Measurements from ENCODE around the gene PHLDB1.
"Not testable (repeated sequence)": the region's sequence is repeated elsewhere in the genome, so short reads cannot be mapped to it uniquely, and the experiment has no call there.

PHLDB1 gene

DNA sequence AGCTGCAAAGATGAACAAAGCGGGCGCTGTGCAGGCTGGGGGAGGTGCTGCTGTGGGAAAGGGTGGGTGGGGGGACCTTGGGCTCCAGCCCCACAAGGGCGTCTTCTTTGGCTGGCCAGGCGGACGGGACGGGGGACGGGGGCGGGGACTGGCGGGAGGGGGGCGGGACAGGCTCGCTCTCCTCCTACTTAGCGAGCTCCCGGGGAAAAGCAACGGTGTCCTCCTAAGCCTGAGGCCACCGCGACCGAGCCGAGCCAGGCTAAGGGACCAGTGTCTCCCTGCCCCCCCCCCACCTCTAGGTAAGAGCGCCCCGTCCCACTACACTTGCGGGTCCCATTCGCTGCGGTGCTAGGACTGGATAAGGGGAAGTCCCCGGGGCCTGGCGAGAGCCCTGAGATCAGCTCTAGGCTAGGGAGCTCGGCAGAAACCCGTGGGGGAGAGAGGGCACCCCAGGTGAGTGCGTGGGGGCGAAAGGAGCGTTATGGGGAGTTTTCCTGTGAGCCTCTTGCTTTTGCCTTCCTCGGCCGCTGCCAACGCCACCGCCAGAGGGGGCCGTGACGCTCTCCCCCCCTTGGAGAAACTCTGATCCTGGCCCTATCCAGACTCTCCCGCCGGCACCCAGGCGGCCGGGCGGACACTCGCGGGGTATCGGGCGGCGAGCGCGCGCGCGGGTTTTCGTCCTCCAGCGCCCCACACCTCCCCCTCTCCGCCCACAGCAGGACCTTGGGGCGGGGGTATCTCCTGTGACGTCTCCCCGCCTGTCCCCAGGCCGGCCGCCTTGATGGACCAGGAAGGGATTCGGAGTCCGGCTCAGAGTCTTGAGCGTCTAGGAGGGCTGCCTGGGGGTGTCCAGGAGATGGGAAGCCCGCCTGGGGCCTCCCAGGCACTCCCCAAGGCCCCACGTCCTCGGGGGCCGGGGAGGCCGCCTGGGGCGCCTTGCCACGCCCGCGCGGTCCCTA is at the start of gene PHLDB1:
TSS of gene PHLDB1 (plus strand) at position 215 of the 959 bp plus-strand sequence. CDS start 6,222 bp downstream, outside the sequence.
- in situ Hi-C loops (cut with MboI; ENCODE audit: low sequenced_read_pairs) = no loop called here

DNA sequence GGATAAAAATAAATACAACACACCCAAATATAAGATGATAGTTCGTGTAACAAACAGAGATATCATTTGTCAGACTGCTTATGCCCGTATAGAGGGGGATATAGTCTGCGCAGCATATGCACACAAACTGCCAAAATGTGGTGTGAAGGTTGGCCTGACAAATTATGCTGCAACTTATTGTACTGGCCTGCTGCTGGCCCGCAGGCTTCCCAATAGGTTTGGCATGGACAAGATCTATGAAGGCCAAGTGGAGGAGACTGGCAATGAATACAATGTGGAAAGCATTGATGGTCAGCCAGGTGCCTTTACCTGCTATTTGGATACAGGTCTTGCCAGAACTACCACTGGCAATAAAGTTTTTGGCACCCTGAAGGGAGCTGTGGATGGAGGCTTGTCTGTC is 46.6 kb upstream of the PHLDB1 start:
- in situ Hi-C loops (cut with MboI; ENCODE audit: low sequenced_read_pairs) = no loop called here

DNA sequence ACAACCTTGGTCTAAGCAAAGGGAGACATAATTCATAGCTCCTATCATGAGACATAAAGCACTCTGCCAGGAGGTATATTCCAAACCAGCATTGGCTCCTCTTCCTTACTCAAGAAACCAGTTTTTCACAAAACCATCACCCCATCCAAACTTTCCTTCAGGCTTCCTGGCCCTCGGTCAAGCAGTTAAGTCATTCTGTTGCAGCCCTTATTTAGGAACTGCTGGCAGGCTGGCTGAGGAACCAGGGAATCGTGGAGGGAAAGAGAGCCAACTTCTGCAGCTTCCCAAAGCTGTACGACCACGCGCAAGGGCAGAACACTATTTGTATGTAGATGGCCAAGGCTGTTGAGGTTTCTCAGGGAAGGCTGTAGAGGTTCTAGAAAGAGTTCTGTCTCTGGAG is 42.4 kb upstream of the PHLDB1 start:
- in situ Hi-C loops (cut with MboI; ENCODE audit: low sequenced_read_pairs) = no loop called here

DNA sequence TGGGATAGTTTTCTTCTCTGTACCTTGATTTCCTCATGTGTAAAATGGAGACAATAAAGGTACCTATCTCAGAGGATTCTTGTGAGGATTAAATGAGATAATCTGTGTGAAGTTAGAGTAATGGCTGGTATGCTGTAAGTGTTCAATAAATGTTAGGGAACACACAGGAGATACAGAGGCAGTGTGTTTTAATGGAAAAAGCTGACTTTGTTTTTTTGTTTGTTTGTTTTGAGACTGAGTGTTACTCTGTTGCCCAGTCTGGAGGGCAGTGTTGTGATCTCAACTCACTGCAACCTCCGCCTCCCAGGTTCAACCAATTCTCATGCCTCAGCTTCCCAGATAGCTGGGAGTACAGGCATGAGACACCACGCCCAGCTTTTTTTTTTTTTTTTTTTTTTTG is 37.7 kb upstream of the PHLDB1 start:
- in situ Hi-C loops (cut with MboI; ENCODE audit: low sequenced_read_pairs) = no loop called here

DNA sequence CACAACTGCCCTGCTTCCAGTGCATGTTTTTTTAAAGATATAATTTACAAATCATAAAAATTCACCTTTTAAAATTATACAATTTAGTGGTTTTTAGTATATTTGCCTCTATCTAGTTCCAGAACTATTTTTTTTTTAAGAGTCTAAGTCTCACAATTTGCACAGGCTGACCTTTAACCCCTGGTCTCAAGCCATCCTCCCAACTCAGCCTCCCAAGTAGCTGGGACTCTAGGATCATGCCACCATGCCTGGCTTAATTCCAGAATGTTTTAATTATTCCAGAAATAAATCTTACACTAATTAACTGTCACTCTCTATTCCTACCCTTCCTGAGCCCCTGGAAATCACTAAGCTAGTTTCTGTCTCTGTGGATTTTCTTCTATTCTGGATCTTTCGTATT is 36.6 kb upstream of the PHLDB1 start:
- in situ Hi-C loops (cut with MboI; ENCODE audit: low sequenced_read_pairs) = no loop called here

DNA sequence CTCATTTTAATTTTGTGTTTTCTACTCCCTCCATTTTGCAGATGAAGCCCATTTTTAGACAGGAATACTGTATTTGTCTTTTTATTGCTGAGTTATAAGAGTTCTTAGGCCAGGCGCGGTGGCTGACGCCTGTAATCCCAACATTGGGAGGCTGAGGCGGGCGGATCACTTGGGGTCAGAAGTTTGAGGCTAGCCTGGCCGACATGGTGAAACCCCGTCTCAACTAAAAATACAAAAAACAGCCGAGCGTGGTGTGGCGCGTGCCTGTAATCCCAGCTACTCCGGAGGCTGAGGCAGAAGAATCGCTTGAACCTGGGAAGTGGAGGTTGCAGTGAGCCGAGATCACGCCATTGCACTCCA is 35.7 kb upstream of the PHLDB1 start:
- in situ Hi-C loops (cut with MboI; ENCODE audit: low sequenced_read_pairs) = not testable (repeated sequence)

DNA sequence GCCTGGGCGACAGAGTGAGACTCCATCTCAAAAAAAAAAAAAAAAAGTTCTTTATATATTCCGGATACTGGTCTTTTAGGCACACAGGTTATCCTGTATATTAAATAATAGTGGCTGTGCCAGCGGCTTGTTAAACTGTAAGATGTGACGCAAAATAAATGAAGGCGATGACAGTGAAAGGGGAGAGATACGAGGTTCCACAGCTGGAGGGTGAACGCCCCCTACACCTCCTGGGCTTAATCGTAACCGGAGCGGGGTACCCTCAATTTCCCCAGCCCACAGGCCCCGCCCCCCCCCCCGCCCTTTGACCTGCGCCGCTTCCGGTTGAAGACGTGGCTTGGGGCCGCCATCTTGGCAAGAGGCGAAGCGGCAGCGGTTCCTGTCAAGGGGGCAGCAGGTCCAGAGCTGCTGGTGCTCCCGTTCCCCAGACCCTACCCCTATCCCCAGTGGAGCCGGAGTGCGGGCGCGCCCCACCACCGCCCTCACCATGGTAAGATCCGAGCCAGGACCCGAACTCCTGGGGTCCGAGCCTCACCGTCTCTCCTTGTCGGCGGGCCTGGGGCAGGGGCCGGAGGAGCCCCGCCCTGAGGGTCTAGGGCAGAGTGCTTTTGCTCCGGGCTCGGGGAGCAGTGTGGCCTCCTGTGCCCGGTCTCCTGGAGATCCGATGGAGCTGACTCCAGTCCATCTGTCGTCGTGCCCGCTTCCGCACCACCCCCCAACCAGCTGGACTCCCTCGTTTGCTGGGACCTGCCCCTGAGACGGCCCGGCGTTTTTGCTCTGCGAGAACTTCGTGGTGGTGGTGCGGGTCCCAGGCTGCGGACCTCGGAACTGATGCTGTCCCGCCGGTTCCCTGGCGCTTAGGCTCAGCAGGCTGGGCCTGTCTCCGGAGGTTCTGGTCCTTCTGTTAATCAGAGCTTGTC is 35.1 kb upstream of the PHLDB1 start, which contains the start of gene ARCN1:
TSS of gene ARCN1 (plus strand) at position 349 of the 920 bp plus-strand sequence. CDS start at position 488, 139 bp downstream.
- in situ Hi-C loops (cut with MboI; ENCODE audit: low sequenced_read_pairs) = no loop called here

DNA sequence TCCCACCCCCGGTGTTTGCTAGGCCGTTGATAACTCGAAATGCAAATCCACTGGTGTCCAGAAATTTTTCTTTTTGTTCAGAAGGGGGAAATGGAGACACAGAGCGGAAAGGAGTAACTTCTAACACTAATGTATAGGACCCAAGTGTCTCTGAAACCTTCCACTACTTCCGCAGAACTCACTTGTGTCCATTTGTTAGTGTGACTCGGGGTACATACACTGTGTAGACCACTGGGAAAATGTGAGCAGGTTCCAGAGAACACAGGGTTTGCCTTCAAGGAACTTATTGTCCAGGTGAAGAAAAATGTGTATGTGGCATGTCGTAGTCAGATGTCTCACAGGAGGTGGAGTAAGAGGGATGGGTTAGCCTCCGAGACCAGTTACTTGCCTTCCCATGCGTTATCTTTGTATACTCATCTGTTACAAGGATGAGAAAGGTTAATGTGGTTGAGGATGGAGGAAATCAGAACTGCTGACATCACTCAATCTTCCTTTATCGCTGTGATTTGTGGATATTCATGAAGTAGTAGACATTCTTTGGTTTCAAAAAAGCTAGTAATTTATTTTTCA is 34.3 kb upstream of the PHLDB1 start:
- in situ Hi-C loops (cut with MboI; ENCODE audit: low sequenced_read_pairs) = no loop called here

DNA sequence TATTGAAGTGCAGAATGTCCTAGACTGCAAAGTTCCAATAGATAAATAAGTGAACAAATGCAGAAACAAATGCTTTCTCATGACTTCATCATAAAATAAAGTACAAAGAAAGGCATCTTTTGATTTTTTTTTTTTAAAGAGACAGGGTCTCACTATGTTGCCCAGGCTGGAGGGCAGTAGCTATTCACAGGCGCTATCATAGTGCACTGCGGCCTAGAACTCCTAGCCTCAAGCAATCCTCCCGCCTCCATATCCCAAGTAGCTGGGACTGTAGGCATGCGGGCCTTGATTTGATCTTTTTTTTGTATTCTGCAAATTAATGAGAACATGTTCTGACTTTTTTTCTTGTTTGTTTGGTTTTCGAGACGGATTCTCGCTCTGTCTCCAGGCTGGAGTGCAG is 32.8 kb upstream of the PHLDB1 start:
- in situ Hi-C loops (cut with MboI; ENCODE audit: low sequenced_read_pairs) = no loop called here

DNA sequence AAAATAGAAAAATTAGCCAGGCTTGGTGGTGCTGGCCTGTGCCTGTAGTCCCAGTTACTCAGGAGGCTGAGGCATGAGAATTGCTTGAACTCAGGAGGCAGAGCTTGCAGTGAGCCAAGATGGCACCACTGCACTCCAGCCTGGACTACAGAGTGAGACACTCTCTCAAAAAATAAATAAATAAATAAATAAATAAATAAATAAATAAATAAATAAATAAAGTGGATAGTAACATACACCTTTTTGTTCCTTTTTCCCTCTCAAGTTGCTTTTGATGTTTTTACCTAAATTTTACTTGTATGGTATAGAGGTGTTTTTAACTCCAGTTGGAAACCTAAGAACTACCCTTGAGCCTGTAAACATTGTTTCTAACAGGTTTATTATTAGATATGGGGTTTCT is 29.4 kb upstream of the PHLDB1 start:
- in situ Hi-C loops (cut with MboI; ENCODE audit: low sequenced_read_pairs) = not testable (repeated sequence)

DNA sequence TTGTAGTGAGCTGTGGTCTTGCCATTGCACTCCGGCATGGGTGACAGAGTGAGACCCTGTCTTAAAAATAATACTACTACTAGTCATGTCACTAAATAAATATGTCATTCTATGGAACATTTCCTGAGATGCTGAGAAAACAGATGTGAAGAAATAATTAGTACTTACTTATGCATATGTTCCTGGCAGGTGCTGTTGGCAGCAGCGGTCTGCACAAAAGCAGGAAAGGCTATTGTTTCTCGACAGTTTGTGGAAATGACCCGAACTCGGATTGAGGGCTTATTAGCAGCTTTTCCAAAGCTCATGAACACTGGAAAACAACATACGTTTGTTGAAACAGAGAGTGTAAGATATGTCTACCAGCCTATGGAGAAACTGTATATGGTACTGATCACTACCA is 26.4 kb upstream of the PHLDB1 start:
- in situ Hi-C loops (cut with MboI; ENCODE audit: low sequenced_read_pairs) = no loop called here

DNA sequence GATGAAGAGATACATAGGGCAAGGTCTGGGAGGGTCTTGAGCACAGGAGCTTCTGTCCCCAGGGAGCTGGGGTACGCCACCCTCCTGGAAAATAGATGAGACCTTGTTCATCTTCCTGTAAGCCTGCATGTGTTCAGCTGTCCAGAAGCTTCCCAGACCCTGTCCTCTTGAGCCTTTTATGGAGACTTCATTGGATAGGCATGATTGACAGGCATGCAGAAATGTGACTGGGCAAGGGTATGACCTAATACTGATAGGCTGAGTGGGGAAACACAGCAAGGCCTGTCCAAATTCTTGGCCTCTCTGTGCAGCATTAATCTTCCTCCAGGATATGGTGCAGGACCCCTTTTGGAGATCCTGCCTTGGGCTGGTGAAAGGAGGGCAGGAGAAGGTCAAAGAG is 19.5 kb upstream of the PHLDB1 start:
- in situ Hi-C loops (cut with MboI; ENCODE audit: low sequenced_read_pairs) = no loop called here

DNA sequence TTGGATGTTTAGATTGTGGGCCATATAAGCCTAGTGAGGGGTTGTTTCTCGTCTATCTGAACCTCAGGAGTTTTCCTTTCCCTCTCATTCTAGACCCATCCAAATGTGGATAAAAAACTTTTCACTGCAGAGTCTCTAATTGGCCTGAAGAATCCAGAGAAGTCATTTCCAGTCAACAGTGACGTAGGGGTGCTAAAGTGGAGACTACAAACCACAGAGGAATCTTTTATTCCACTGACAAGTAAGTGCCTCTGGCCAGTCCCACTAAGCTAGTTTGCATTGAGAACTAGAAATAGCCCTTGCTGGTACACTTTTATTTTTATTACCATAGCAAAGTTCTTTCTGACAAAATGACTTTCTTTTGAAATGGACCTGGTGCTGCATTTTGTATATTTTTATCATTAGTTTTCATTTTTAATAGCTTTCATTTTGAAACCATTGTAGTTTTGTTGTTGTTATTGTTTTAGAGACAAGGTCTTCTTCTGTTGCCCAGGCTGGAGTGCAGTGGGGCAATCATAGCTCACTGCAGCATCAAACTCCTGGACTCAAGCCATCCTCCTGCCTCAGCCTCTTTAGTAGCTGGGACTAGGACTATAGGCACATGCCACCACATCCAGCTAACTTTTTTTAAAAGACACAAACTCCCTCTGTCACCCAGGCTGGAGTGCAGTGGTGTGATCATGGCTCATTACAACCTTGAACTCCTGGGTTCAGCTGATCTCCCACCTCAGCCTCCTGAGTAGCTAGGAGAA is 14.6 kb upstream of the PHLDB1 start:
- in situ Hi-C loops (cut with MboI; ENCODE audit: low sequenced_read_pairs) = no loop called here

DNA sequence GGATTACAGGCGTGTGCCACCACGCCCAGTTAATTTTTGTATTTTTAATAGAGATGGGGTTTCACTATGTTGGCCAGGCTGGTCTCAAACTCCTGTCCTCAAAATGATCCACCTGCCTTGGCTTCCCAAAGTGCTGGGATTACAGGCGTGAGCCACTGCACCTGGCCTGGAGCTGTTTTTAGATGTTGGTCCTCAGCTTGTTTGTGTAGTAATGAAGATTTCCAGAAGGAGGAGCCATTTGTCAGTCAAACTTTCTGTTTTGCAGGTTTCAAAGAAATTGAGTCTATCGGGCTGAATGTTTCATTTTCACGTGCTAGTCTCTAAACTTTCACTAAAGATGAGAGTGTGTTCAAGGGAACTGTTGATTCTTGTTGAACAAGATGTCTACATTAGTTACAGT is 12.4 kb upstream of the PHLDB1 start:
- in situ Hi-C loops (cut with MboI; ENCODE audit: low sequenced_read_pairs) = not testable (repeated sequence)

DNA sequence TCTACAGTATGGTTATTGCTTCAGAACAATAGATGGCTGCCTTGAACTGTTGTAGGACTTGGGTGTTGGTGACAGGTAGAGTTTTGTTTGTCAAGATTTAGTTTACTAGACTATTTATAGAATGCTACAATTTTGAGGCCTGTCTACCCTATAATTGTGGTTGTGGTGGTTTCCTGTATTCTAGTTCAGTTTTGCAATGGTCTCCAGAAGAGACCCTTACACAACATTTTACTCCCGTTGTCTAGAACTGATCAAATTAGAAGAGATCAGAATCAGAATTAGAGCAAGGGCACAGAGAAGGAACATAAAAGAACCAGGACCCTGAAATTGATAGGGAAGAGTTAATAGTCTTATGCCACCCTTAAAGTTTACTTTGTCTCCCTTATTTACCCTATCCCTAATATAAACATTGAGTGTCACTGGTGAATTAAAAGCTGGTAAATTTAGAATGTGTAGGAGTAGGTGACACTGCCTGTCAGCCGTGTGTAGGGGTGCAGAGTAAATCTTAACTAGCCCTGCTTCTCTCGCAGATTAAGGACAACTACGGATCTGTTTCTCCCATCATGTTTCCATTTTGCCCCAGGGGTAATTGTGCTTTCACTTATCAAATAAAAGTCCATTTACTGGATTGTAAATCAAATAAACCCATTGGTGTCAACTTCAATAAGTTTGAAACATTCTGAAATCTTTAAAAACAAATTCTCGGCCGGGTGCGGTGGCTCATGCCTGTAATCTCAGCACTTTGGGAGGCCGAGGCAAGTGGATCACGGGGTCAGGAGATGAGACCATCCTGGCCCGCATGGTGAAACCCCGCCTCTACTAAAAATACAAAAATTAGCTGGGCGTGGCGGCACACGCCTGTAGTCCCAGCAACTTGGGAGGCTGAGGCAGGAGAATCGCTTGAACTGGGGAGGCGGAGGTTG is 10.9 kb upstream of the PHLDB1 start:
- in situ Hi-C loops (cut with MboI; ENCODE audit: low sequenced_read_pairs) = no loop called here

DNA sequence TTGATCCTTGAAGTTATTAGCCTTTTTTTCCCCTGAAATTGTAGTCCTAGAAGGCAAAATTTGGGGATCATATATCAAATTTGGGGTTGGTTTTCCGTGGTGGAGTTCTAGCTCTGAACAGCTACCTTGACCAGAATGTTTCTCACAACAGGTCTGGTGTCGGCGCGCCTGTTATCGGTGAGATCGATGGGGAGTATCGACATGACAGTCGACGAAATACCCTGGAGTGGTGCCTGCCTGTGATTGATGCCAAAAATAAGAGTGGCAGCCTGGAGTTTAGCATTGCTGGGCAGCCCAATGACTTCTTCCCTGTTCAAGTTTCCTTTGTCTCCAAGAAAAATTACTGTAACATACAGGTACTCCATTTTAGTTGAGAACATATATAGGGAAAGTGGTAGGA is 9.9 kb upstream of the PHLDB1 start:
- in situ Hi-C loops (cut with MboI; ENCODE audit: low sequenced_read_pairs) = no loop called here

DNA sequence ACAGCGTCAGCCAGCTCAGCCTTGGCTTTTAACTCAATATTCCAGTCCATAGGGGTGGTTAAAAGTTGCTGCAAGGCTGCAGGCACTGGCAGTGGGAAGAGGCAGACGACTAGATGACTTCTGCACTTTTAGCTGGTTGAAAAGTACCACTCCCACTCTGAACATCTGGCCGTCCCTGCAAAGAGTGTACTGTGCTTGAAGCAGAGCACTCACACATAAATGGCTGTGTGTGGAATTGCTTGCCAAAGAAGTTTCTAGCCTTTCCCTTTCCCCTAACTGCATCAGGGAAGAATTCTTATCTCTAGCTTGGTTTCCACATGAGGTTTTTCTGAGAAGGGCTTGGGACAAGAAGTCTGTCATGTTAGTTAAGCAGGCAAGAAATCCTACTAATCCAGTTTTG is 5.1 kb upstream of the PHLDB1 start:
- in situ Hi-C loops (cut with MboI; ENCODE audit: low sequenced_read_pairs) = no loop called here

DNA sequence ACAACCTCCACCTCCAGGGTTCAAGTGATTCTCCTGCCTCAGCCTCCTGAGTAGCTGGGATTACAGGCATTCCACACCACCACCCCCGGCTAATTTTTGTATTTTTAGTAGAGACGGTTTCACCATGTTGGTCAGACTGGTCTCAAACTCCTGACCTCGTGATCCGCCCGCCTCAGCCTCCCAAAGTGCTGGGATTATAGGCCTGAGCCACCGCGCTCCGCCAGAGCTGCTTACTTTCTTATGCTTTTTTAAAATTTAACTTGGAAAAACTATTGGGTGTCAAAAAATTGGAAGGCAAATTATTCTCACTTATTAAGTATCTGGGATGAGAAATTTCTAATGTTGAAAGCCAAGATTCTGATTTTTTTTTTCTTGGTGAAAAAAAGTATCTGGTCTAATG is 3.7 kb upstream of the PHLDB1 start:
- in situ Hi-C loops (cut with MboI; ENCODE audit: low sequenced_read_pairs) = not testable (repeated sequence)

DNA sequence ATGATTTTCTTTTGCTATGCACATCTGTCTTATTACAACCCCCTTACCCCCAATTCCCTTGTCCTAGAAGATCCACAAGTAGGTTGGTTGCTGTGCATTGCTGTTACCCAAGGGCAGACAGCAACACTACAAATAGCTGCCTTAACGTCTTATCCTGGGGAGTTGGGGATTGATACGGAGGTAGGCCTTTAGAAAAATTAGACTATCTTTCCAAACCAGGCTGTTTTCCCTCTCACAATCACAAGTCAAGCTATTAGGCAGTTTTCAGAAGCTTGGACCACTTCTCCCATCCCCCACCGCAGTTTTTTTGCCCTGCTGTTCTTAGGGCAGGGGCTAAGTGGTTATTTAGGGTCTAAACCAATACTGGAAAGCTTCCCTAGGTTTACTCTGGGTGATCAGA is 2.8 kb upstream of the PHLDB1 start:
- in situ Hi-C loops (cut with MboI; ENCODE audit: low sequenced_read_pairs) = no loop called here
